ENCODE data around the gene OR51G1. TPM values are rescaled to one million over a fixed set of nuclear protein-coding genes. Genes with fewer than 3 reads are reported as not detected.

Gene OR51G1
- polyA plus RNA-seq, 2 donors = not detected

- 67 to 79% methylated on average over 1 of the region's 1 CpG for WGBS, 2 donors
- no peaks in the 10 kb centered on the region for H3K27me3 ChIP-seq (ENCODE audit: control insufficient read depth in 1 of 2, insufficient read depth in 2 of 2, low read length in 2 of 2)
- H3K4me3 ChIP-seq (ENCODE audit: low read depth in 1 of 2, low read length in 2 of 2) = no peak overlapping the region
- H3K27ac ChIP-seq (ENCODE audit: low read depth in 2 of 2, low read length in 1 of 2) = no peak overlapping the region
- H3K9me3 ChIP-seq (ENCODE audit: control insufficient read depth in 2 of 2, insufficient read depth in 1 of 2, low read depth in 1 of 2, low read length in 1 of 2) = no peaks in the 10 kb centered on the region
- H3K4me1 ChIP-seq (ENCODE audit: control insufficient read depth in 2 of 2, insufficient read depth in 2 of 2, low read length in 1 of 2) = no peaks in the 10 kb centered on the region
- no peaks in the 10 kb centered on the region for H3K36me3 ChIP-seq (ENCODE audit: control insufficient read depth in 2 of 2, insufficient read depth in 2 of 2, low read length in 1 of 2)
These were observed 2.3 kb downstream of the OR51G1 start for GRCh38 chr11:4921796-4922195.

GRCh38 chr11:4919250-4919649 is 4.9 kb downstream of the OR51G1 start, which contains the start of gene OR51G2:
OR51G2 (minus strand) TSS chr11:4919350; CDS start chr11:4915663, 3,687 bp downstream.
- H3K4me1 ChIP-seq (ENCODE audit: control insufficient read depth in 2 of 2, insufficient read depth in 2 of 2, low read length in 1 of 2) = no peaks in the 10 kb centered on the region
- H3K36me3 ChIP-seq (ENCODE audit: control insufficient read depth in 2 of 2, insufficient read depth in 2 of 2, low read length in 1 of 2) = no peaks in the 10 kb centered on the region
- H3K4me3 ChIP-seq (ENCODE audit: low read depth in 1 of 2, low read length in 2 of 2) = no peak within 1 kb of the TSS
- no peaks in the 10 kb centered on the region for H3K27me3 ChIP-seq (ENCODE audit: control insufficient read depth in 1 of 2, insufficient read depth in 2 of 2, low read length in 2 of 2)
- 77 to 90% methylated on average over 4 of the region's 4 CpGs for WGBS, 2 donors
- H3K9me3 ChIP-seq (ENCODE audit: control insufficient read depth in 2 of 2, insufficient read depth in 1 of 2, low read depth in 1 of 2, low read length in 1 of 2) = no peaks in the 10 kb centered on the region
- H3K27ac ChIP-seq (ENCODE audit: low read depth in 2 of 2, low read length in 1 of 2) = no peak within 1 kb of the TSS

DNA sequence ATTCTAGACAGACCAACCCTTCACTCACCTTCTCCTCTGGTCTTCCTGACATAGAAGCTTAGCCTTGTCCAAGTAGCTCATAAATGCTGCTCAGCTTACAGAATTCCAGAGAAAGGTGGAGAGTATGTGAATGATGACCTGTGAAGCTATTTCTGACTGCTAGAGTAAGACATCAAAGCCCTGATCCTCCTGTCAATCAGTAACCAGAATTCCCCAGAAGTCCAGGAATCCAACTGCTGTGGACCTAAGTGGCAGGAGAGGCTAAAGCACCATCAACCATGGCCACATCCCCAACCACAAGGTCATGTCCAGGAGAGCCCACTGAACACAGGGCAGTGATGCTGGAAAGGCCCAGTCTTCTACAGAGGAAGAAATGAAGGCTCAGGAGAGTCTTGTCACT is 7.6 kb downstream of the OR51G1 start:
- H3K9me3 ChIP-seq (ENCODE audit: control insufficient read depth in 2 of 2, insufficient read depth in 1 of 2, low read depth in 1 of 2, low read length in 1 of 2) = no peaks in the 10 kb centered on the region
- H3K36me3 ChIP-seq (ENCODE audit: control insufficient read depth in 2 of 2, insufficient read depth in 2 of 2, low read length in 1 of 2) = no peaks in the 10 kb centered on the region
- H3K27ac ChIP-seq (ENCODE audit: low read depth in 2 of 2, low read length in 1 of 2) = no peak overlapping the region
- H3K27me3 ChIP-seq (ENCODE audit: control insufficient read depth in 1 of 2, insufficient read depth in 2 of 2, low read length in 2 of 2) = no peaks in the 10 kb centered on the region
- no peak overlapping the region for H3K4me3 ChIP-seq (ENCODE audit: low read depth in 1 of 2, low read length in 2 of 2)
- no peaks in the 10 kb centered on the region for H3K4me1 ChIP-seq (ENCODE audit: control insufficient read depth in 2 of 2, insufficient read depth in 2 of 2, low read length in 1 of 2)

- no peaks in the 10 kb centered on the region for H3K27me3 ChIP-seq (ENCODE audit: control insufficient read depth in 1 of 2, insufficient read depth in 2 of 2, low read length in 2 of 2)
- H3K27ac ChIP-seq (ENCODE audit: low read depth in 2 of 2, low read length in 1 of 2) = no peak within 1 kb of the TSS
- H3K4me3 ChIP-seq (ENCODE audit: low read depth in 1 of 2, low read length in 2 of 2) = no peak within 1 kb of the TSS
- no peaks in the 10 kb centered on the region for H3K36me3 ChIP-seq (ENCODE audit: control insufficient read depth in 2 of 2, insufficient read depth in 2 of 2, low read length in 1 of 2)
- no peaks in the 10 kb centered on the region for H3K9me3 ChIP-seq (ENCODE audit: control insufficient read depth in 2 of 2, insufficient read depth in 1 of 2, low read depth in 1 of 2, low read length in 1 of 2)
- no peaks in the 10 kb centered on the region for H3K4me1 ChIP-seq (ENCODE audit: control insufficient read depth in 2 of 2, insufficient read depth in 2 of 2, low read length in 1 of 2)
These were observed 20.7 kb downstream of the OR51G1 start, which contains the start of gene OR51A7 for GRCh38 chr11:4903484-4903883. OR51A7 (plus strand) TSS chr11:4903783; CDS start chr11:4907370, 3,587 bp downstream.

- H3K9me3 ChIP-seq (ENCODE audit: control insufficient read depth in 2 of 2, insufficient read depth in 1 of 2, low read depth in 1 of 2, low read length in 1 of 2) = no peaks in the 10 kb centered on the region
- no peaks in the 10 kb centered on the region for H3K4me1 ChIP-seq (ENCODE audit: control insufficient read depth in 2 of 2, insufficient read depth in 2 of 2, low read length in 1 of 2)
- no peaks in the 10 kb centered on the region for H3K36me3 ChIP-seq (ENCODE audit: control insufficient read depth in 2 of 2, insufficient read depth in 2 of 2, low read length in 1 of 2)
- WGBS, 2 donors = 82 to 88% methylated on average over 1 of the region's 1 CpG
- H3K4me3 ChIP-seq (ENCODE audit: low read depth in 1 of 2, low read length in 2 of 2) = no peak overlapping the region
- no peak overlapping the region for H3K27ac ChIP-seq (ENCODE audit: low read depth in 2 of 2, low read length in 1 of 2)
- H3K27me3 ChIP-seq (ENCODE audit: control insufficient read depth in 1 of 2, insufficient read depth in 2 of 2, low read length in 2 of 2) = no peaks in the 10 kb centered on the region
These were observed 32.0 kb downstream of the OR51G1 start for GRCh38 chr11:4891996-4892640.

DNA sequence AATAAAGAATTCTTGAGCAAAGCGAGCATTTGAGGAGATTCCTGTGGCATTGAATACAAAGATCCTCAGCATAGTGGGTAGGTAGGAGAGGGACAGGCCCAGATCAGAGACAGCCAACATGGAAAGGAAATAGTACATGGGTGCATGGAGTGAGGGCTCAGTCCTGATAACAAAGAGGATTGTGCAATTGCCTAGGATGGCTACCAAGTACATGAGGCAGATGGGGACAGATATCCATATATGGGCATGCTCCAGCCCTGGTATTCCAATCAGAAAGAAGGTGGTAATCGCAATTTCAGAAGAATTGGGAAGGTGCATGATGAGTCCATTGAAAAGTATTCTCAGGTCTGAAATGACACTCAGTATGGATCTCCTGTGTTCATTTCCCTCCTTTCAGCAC is 33.9 kb downstream of the OR51G1 start:
- no peaks in the 10 kb centered on the region for H3K27me3 ChIP-seq (ENCODE audit: control insufficient read depth in 1 of 2, insufficient read depth in 2 of 2, low read length in 2 of 2)
- H3K36me3 ChIP-seq (ENCODE audit: control insufficient read depth in 2 of 2, insufficient read depth in 2 of 2, low read length in 1 of 2) = no peaks in the 10 kb centered on the region
- WGBS, 2 donors = 84 to 90% methylated on average over 2 of the region's 2 CpGs
- H3K4me3 ChIP-seq (ENCODE audit: low read depth in 1 of 2, low read length in 2 of 2) = no peak overlapping the region
- H3K27ac ChIP-seq (ENCODE audit: low read depth in 2 of 2, low read length in 1 of 2) = no peak overlapping the region
- H3K4me1 ChIP-seq (ENCODE audit: control insufficient read depth in 2 of 2, insufficient read depth in 2 of 2, low read length in 1 of 2) = no peaks in the 10 kb centered on the region
- H3K9me3 ChIP-seq (ENCODE audit: control insufficient read depth in 2 of 2, insufficient read depth in 1 of 2, low read depth in 1 of 2, low read length in 1 of 2) = no peaks in the 10 kb centered on the region

DNA sequence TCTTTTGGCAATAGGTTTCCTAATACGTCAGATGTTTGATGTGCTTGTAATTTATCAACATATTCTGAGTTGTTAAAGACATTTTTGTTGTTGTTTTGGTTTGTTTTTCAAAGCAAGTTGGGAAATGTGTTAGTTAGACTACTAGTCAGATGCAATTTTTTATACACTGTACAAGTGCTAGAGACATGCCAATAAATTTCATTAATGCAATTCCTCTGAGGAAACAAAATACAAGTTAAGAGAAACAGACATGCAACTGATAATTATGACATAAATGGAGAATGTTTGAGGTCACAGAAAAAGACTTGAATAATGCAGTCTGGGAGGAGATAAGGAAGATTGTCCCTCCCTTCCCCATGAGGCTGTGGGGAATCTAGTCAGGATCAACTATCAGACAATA is 36.5 kb downstream of the OR51G1 start:
- Histone ChIP-seq H3K27ac (ENCODE audit: low read depth in 2 of 2, low read length in 1 of 2) (no peak overlapping the region), H3K4me1 (ENCODE audit: control insufficient read depth in 2 of 2, insufficient read depth in 2 of 2, low read length in 1 of 2) (no peaks in the 10 kb centered on the region), H3K4me3 (ENCODE audit: low read depth in 1 of 2, low read length in 2 of 2) (no peak overlapping the region), H3K27me3 (ENCODE audit: control insufficient read depth in 1 of 2, insufficient read depth in 2 of 2, low read length in 2 of 2) (no peaks in the 10 kb centered on the region), H3K9me3 (ENCODE audit: control insufficient read depth in 2 of 2, insufficient read depth in 1 of 2, low read depth in 1 of 2, low read length in 1 of 2) (no peaks in the 10 kb centered on the region), H3K36me3 (ENCODE audit: control insufficient read depth in 2 of 2, insufficient read depth in 2 of 2, low read length in 1 of 2) (no peaks in the 10 kb centered on the region)
- 0% methylated on average over 1 of the region's 1 CpG for WGBS, 2 donors

DNA sequence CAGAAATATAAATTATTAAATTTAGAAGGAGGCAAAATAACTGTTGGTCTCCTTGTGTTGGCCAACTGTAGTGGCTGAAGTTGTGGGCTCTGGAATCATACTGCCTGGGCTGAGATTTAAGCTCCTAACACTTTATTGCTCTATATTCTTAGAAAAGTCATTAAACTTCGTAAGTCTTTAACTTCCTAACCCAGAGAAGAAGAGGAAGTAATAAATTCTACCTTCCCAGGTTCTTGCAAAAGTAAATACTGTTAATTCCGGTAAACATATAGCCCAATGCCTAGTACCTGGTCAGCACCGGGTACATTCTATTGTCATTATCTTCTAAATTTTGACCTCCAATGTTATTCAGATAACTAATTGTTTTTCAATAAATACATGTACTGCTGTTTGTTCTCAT is 38.0 kb downstream of the OR51G1 start:
- no peak overlapping the region for H3K4me3 ChIP-seq (ENCODE audit: low read depth in 1 of 2, low read length in 2 of 2)
- WGBS, 2 donors = 50% methylated on average over 3 of the region's 3 CpGs
- H3K4me1 ChIP-seq (ENCODE audit: control insufficient read depth in 2 of 2, insufficient read depth in 2 of 2, low read length in 1 of 2) = no peaks in the 10 kb centered on the region
- no peaks in the 10 kb centered on the region for H3K36me3 ChIP-seq (ENCODE audit: control insufficient read depth in 2 of 2, insufficient read depth in 2 of 2, low read length in 1 of 2)
- H3K27me3 ChIP-seq (ENCODE audit: control insufficient read depth in 1 of 2, insufficient read depth in 2 of 2, low read length in 2 of 2) = no peaks in the 10 kb centered on the region
- H3K27ac ChIP-seq (ENCODE audit: low read depth in 2 of 2, low read length in 1 of 2) = no peak overlapping the region
- H3K9me3 ChIP-seq (ENCODE audit: control insufficient read depth in 2 of 2, insufficient read depth in 1 of 2, low read depth in 1 of 2, low read length in 1 of 2) = no peaks in the 10 kb centered on the region

DNA sequence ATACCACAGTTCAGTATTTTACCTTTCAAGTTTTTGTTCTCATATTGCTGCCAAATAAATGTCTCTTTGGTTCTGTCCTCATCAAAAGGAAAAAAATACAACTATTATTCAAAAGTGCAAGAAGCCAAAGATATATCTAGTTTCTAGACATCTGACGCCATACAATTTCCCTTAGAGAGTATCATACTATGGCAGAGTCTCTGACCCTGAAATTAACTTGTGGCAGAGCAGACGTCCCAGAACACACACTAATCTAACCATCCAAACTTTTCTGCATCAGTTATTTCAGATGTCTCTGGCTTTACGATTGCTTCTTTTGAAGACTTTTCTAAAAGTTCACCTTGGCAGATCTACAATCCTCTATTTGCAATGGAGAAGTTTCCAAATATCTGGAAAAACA is 39.8 kb downstream of the OR51G1 start:
- H3K4me1 ChIP-seq (ENCODE audit: control insufficient read depth in 2 of 2, insufficient read depth in 2 of 2, low read length in 1 of 2) = no peaks in the 10 kb centered on the region

DNA sequence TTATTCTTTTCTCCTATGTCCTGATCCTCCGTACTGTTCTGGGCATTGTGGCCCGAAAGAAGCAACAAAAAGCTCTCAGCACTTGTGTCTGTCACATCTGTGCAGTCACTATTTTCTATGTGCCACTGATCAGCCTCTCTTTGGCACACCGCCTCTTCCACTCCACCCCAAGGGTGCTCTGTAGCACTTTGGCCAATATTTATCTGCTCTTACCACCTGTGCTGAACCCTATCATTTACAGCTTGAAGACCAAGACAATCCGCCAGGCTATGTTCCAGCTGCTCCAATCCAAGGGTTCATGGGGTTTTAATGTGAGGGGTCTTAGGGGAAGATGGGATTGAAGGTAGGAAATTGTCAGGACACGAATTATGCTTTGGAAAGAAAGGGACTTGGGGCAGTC is 41.6 kb downstream of the OR51G1 start:
- Histone ChIP-seq H3K27me3 (ENCODE audit: control insufficient read depth in 1 of 2, insufficient read depth in 2 of 2, low read length in 2 of 2) (no peaks in the 10 kb centered on the region), H3K27ac (ENCODE audit: low read depth in 2 of 2, low read length in 1 of 2) (no peak overlapping the region), H3K4me3 (ENCODE audit: low read depth in 1 of 2, low read length in 2 of 2) (no peak overlapping the region), H3K9me3 (ENCODE audit: control insufficient read depth in 2 of 2, insufficient read depth in 1 of 2, low read depth in 1 of 2, low read length in 1 of 2) (no peaks in the 10 kb centered on the region), H3K36me3 (ENCODE audit: control insufficient read depth in 2 of 2, insufficient read depth in 2 of 2, low read length in 1 of 2) (no peaks in the 10 kb centered on the region), H3K4me1 (ENCODE audit: control insufficient read depth in 2 of 2, insufficient read depth in 2 of 2, low read length in 1 of 2) (no peaks in the 10 kb centered on the region)
- WGBS, 2 donors = 80 to 81% methylated on average over 5 of the region's 5 CpGs

More for the DNA sequence above, 39.8 kb downstream of the OR51G1 start:
- WGBS, 2 donors = 63 to 68% methylated on average over 3 of the region's 3 CpGs
- no peaks in the 10 kb centered on the region for H3K27me3 ChIP-seq (ENCODE audit: control insufficient read depth in 1 of 2, insufficient read depth in 2 of 2, low read length in 2 of 2)
- H3K4me3 ChIP-seq (ENCODE audit: low read depth in 1 of 2, low read length in 2 of 2) = no peak overlapping the region
- H3K36me3 ChIP-seq (ENCODE audit: control insufficient read depth in 2 of 2, insufficient read depth in 2 of 2, low read length in 1 of 2) = no peaks in the 10 kb centered on the region
- H3K27ac ChIP-seq (ENCODE audit: low read depth in 2 of 2, low read length in 1 of 2) = no peak overlapping the region
- H3K9me3 ChIP-seq (ENCODE audit: control insufficient read depth in 2 of 2, insufficient read depth in 1 of 2, low read depth in 1 of 2, low read length in 1 of 2) = no peaks in the 10 kb centered on the region

Measured in esophagus (tissue), 2 donors.